SJSA1 (cell line): Measurements from ENCODE around the gene ZFP3. TPM values are rescaled to one million over a fixed set of nuclear protein-coding genes. Genes with fewer than 3 reads are reported as not detected.
"Not testable (repeated sequence)": the region's sequence is repeated elsewhere in the genome, so short reads cannot be mapped to it uniquely, and the experiment has no call there.

ENCODE experiments used
- DNase-seq, 2 experiments: peaks; one replicate each; pipeline ENCODE4 v3.0.0-alpha.2; 2015 to 2020; ENCODE audit warnings: low spot score in 2 of 2, low read depth in 1 of 2
- H3K27ac ChIP-seq: fragments of 250-450 bp; sonication (Bioruptor Pico); 2 replicates; pipeline ENCODE4 v1.5.1; 2020; ENCODE audit warnings: mild to moderate bottlenecking, moderate library complexity
- H3K27me3 ChIP-seq: fragments of 250-450 bp; sonication (Bioruptor Pico); replicated peaks from 2 replicates; pipeline ENCODE4 v1.5.1; 2020; ENCODE audit warnings: mild to moderate bottlenecking, moderate library complexity
- H3K36me3 ChIP-seq: fragments of 250-450 bp; sonication (Bioruptor Pico); 2 replicates; pipeline ENCODE4 v1.5.1; 2020; ENCODE audit warnings: mild to moderate bottlenecking
- H3K4me1 ChIP-seq: fragments of 250-450 bp; sonication (Bioruptor Pico); replicated peaks from 2 replicates; pipeline ENCODE4 v1.6.1; 2021; ENCODE audit warnings: mild to moderate bottlenecking
- H3K4me3 ChIP-seq: fragments of 250-450 bp; sonication (Bioruptor Pico); 2 replicates; pipeline ENCODE4 v1.5.1; 2020; ENCODE audit warnings: mild to moderate bottlenecking
- H3K9me3 ChIP-seq: fragments of 250-450 bp; sonication (Bioruptor Pico); replicated peaks from 2 replicates; pipeline ENCODE4 v1.5.1; 2020; ENCODE audit warnings: mild to moderate bottlenecking
- total RNA-seq: library from RNA; depleted of rRNA; stranded (reverse); fragments of >200 nt; shearing (Covaris generic); gene quantifications from 2 replicates; pipeline ENCODE4 v1.2.3, GENCODE V29; 2014

ZFP3 gene
- total RNA-seq, 1 experiment from 2014 or later: 0.18 TPM

- H3K36me3 ChIP-seq: peaks cover 5% of the 10 kb centered on the region
- H3K4me1 ChIP-seq: no peaks in the 10 kb centered on the region
- H3K9me3 ChIP-seq: peaks cover 12% of the 10 kb centered on the region
- H3K27ac ChIP-seq: no peak overlapping the region
- no peak overlapping the region for H3K4me3 ChIP-seq
- no peak for DNase-seq
- H3K27me3 ChIP-seq: no peaks in the 10 kb centered on the region; the same call in 1 of the 2 replicates
These were observed 22.6 kb downstream of the ZFP3 start for GRCh38 chr17:5100832-5101231.

- H3K27me3 ChIP-seq: peaks cover 2% of the 10 kb centered on the region; the same call in 1 of the 2 replicates
- H3K9me3 ChIP-seq: 0 out of 2 replicates have a peak, but pooled peaks cover under 1% of the 10 kb centered on the region
- no peak for DNase-seq
- peak overlapping the region; percentile 64 for H3K4me3 ChIP-seq
- H3K36me3 ChIP-seq: peaks cover 9% of the 10 kb centered on the region
- H3K27ac ChIP-seq: no peak overlapping the region
- peaks cover 5% of the 10 kb centered on the region; the same call in 1 of the 2 replicates for H3K4me1 ChIP-seq
These were observed 32.5 kb downstream of the ZFP3 start for GRCh38 chr17:5110816-5111215.

- peaks cover 5% of the 10 kb centered on the region; the same call in 1 of the 2 replicates for H3K4me1 ChIP-seq
- peaks cover 1% of the 10 kb centered on the region for H3K36me3 ChIP-seq
- peak; percentile 85 to 92 for DNase-seq
- peaks cover 10% of the 10 kb centered on the region for H3K27me3 ChIP-seq
- 0 out of 2 replicates have a peak, but pooled peaks cover 4% of the 10 kb centered on the region for H3K9me3 ChIP-seq
- peak within 1 kb of the TSS; percentile 64 for H3K4me3 ChIP-seq
- H3K27ac ChIP-seq: no peak within 1 kb of the TSS
These were observed 33.3 kb downstream of the ZFP3 start, which contains the start of gene ZNF232 for GRCh38 chr17:5111402-5112204. ZNF232 (minus strand) TSS chr17:5111878; CDS start chr17:5111822, 56 bp downstream.

GRCh38 chr17:5115673-5116651, 37.7 kb downstream of the ZFP3 start, which contains the start of gene USP6:
USP6 (plus strand) TSS chr17:5116032; CDS start chr17:5130368, 14,336 bp downstream.
- Histone ChIP-seq H3K36me3 (no peaks in the 10 kb centered on the region), H3K4me1 (peaks cover 5% of the 10 kb centered on the region; the same call in 1 of the 2 replicates), H3K9me3 (0 out of 2 replicates have a peak, but pooled peaks cover 4% of the 10 kb centered on the region), H3K4me3 (no peak within 1 kb of the TSS), H3K27me3 (peaks cover 26% of the 10 kb centered on the region), H3K27ac (no peak within 1 kb of the TSS)
- DNase-seq: no peak

GRCh38 chr17:5118219-5118618, 40.0 kb downstream of the ZFP3 start:
- peaks cover 33% of the 10 kb centered on the region for H3K27me3 ChIP-seq
- DNase-seq: no peak
- no peak overlapping the region for H3K4me3 ChIP-seq
- 0 out of 2 replicates have a peak, but pooled peaks cover 4% of the 10 kb centered on the region for H3K9me3 ChIP-seq
- H3K4me1 ChIP-seq: no peaks in the 10 kb centered on the region
- H3K36me3 ChIP-seq: no peaks in the 10 kb centered on the region
- H3K27ac ChIP-seq: no peak overlapping the region

GRCh38 chr17:5120036-5120435, 41.8 kb downstream of the ZFP3 start:
- Histone ChIP-seq H3K9me3 (0 out of 2 replicates have a peak, but pooled peaks cover 4% of the 10 kb centered on the region), H3K4me3 (no peak overlapping the region), H3K4me1 (no peaks in the 10 kb centered on the region), H3K27ac (no peak overlapping the region), H3K36me3 (no peaks in the 10 kb centered on the region), H3K27me3 (peaks cover 33% of the 10 kb centered on the region)
- DNase-seq: no peak

- H3K9me3 ChIP-seq, H3K27ac ChIP-seq, H3K4me3 ChIP-seq, DNase-seq, H3K36me3 ChIP-seq, H3K4me1 ChIP-seq: not testable (repeated sequence)
- peaks cover 33% of the 10 kb centered on the region for H3K27me3 ChIP-seq
These were observed 42.3 kb downstream of the ZFP3 start for GRCh38 chr17:5120436-5121185.

- Histone ChIP-seq H3K27me3 (peaks cover 27% of the 10 kb centered on the region), H3K27ac (no peak overlapping the region), H3K4me1 (no peaks in the 10 kb centered on the region), H3K4me3 (no peak overlapping the region), H3K36me3 (no peaks in the 10 kb centered on the region), H3K9me3 (no peaks in the 10 kb centered on the region)
- no peak for DNase-seq
These were observed 43.0 kb downstream of the ZFP3 start for GRCh38 chr17:5121186-5121841.

- peaks cover 19% of the 10 kb centered on the region for H3K27me3 ChIP-seq
- not testable (repeated sequence) for H3K36me3 ChIP-seq, H3K27ac ChIP-seq, H3K9me3 ChIP-seq, H3K4me3 ChIP-seq, H3K4me1 ChIP-seq
- peak in 1 of 2 experiments; percentile 22 for DNase-seq
These were observed 43.8 kb downstream of the ZFP3 start for GRCh38 chr17:5122056-5122455.

GRCh38 chr17:5122586-5123342, 44.5 kb downstream of the ZFP3 start:
- H3K4me1 ChIP-seq: no peaks in the 10 kb centered on the region
- DNase-seq: peak in 1 of 2 experiments; percentile 41

GRCh38 chr17:5123343-5124124, 45.3 kb downstream of the ZFP3 start:
- no peak overlapping the region for H3K4me3 ChIP-seq
- peak in 1 of 2 experiments; percentile 25 for DNase-seq
- no peaks in the 10 kb centered on the region for H3K36me3 ChIP-seq
- no peaks in the 10 kb centered on the region for H3K4me1 ChIP-seq
- H3K27ac ChIP-seq: no peak overlapping the region
- no peaks in the 10 kb centered on the region for H3K9me3 ChIP-seq
- peaks cover 15% of the 10 kb centered on the region for H3K27me3 ChIP-seq

More at GRCh38 chr17:5122586-5123342, 44.5 kb downstream of the ZFP3 start:
- Histone ChIP-seq H3K27me3 (peaks cover 19% of the 10 kb centered on the region), H3K4me3 (peak overlapping the region; percentile 6; the same call in 1 of the 2 replicates), H3K27ac (no peak overlapping the region), H3K36me3 (no peaks in the 10 kb centered on the region), H3K9me3 (no peaks in the 10 kb centered on the region)
